Mammary epithelial cell (primary cell): ENCODE measurements around the gene PLXNA4.

Source experiments
- EZH2 ChIP-seq: IDR thresholded peaks from 2 replicates; pipeline ENCODE4 v1.6.1; 2012; ENCODE audit warnings: low read length, inconsistent platforms, borderline replicate concordance
- TF ChIP-seq, protein P1 (sequence below), 2 donors: IDR thresholded peaks in 1 of 2; conservative IDR thresholded peaks in 1 of 2; 2 replicates each; pipeline ENCODE4 v1.5.1; 2011 to 2012; ENCODE audit warnings: inconsistent platforms in 2 of 2, low read length in 2 of 2, mild to moderate bottlenecking in 2 of 2, control low read depth in 1 of 2, low read depth in 1 of 2; ENCODE audit not compliant: insufficient read depth in 1 of 2; ENCODE audit errors: extremely low read depth in 1 of 2

DNA sequence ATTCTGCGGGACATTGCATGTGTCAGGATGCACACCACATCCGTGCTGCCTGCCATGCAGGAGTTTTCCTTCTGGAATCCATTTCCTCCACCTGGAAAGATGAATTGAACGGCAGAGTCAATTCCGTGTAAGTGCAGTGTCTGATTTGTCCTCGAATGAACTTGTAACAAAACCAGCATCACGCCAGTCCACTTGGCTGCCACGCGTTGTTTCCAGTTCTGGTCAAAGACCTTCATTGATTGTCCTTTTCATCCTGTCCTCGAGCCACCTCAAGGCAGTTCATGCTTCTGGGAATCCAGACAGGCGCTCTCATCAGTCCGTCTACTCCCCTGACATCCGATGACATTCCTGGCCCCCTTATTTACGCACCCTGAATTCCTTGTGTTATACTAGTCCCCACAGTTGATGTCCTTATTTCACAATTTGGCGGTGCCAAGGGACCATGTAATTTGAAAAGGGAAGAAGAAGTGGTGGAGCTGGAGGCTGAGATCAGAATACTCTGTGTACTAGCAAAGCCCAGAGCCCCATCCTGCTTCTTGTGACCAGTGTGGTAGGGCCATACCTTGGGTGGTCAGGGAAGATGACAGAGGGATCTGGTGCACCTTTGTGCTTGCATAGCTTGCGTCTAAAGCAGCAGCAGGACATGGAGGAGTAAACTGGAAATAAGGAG lies 502.2 kb downstream of the PLXNA4 start:
- TF ChIP-seq, protein P1, sequence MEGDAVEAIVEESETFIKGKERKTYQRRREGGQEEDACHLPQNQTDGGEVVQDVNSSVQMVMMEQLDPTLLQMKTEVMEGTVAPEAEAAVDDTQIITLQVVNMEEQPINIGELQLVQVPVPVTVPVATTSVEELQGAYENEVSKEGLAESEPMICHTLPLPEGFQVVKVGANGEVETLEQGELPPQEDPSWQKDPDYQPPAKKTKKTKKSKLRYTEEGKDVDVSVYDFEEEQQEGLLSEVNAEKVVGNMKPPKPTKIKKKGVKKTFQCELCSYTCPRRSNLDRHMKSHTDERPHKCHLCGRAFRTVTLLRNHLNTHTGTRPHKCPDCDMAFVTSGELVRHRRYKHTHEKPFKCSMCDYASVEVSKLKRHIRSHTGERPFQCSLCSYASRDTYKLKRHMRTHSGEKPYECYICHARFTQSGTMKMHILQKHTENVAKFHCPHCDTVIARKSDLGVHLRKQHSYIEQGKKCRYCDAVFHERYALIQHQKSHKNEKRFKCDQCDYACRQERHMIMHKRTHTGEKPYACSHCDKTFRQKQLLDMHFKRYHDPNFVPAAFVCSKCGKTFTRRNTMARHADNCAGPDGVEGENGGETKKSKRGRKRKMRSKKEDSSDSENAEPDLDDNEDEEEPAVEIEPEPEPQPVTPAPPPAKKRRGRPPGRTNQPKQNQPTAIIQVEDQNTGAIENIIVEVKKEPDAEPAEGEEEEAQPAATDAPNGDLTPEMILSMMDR (conservative IDR thresholded peaks at IDR 0.05 in 1 of 2, IDR thresholded peaks at IDR 0.05 in 1 of 2; ENCODE audit: extremely low read depth in 1 of 2, insufficient read depth in 1 of 2, low read depth in 1 of 2, low read length in 2 of 2), result no peak
- no peak for TF ChIP-seq EZH2
